Measurements from ENCODE around the gene PLXNA2.

DNA sequence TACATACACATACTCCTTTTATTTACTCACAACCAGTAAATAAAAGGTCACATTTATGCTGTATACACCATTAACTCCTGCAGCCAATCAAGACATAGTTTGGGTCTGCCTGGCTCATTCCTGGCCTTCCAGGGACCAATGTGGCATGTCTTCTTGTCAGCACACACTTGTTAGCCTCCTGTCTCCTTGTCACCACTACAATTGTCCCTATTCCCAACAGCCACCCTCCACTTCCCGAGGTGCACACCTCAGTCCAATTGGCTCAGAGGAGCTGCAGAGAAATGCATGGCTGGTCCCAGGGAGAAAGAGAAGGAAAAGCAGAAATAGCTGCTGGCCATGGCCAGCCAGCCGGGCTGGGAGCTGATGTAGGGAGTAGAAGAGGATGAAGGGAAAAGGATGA, 116.9 kb downstream of the PLXNA2 start:
- no peak for TF ChIP-seq CTCF (IDR thresholded peaks at IDR 0.05; ENCODE audit: control extremely low read depth in 1 of 3, insufficient read depth in 1 of 3, low read depth in 1 of 3, low read length in 3 of 3)
- TF ChIP-seq ATF2 (IDR thresholded peaks at IDR 0.05; ENCODE audit: low read length): no peak
- TF ChIP-seq TBP (IDR thresholded peaks at IDR 0.05; ENCODE audit: low read depth, low read length): no peak
